ENCODE results near the gene MERTK.
A peak's percentile ranks its signal among the peaks of the same experiment; 100 is the strongest.
"Not testable (repeated sequence)": the region's sequence is repeated elsewhere in the genome, so short reads cannot be mapped to it uniquely, and the experiment has no call there.

MERTK gene

DNA sequence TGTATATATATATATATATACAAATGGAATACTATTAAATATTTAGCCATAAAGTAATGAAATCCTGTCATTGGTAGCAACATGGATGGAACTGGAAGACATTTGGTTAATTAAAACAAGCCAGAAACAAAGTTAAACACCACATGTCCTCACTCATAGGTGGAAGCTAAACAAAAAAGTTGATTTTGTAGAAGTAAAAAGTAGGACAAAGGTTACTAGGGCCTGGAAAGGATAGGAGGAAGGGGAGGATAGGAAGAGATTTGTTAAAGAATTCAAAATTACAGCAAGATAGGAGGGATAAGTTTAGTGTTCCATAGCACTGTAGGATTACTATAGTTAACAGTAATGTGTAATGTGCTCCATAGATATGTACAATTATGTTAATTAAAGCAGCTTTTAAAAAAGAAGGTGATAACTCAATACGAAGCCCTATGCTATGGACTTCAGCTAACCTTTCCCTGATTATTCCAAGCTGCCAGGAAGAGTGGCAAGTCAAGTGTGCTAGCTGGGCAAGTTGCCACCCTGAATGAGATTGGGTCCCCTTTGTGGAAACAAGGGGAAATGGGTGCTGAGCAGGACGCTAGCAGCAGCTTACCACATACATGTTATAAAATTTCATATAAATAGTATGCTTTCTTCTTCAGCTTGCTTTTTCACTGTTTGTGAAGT is 12.3 kb downstream of the MERTK start:
- DNase-seq, result no peak

DNA sequence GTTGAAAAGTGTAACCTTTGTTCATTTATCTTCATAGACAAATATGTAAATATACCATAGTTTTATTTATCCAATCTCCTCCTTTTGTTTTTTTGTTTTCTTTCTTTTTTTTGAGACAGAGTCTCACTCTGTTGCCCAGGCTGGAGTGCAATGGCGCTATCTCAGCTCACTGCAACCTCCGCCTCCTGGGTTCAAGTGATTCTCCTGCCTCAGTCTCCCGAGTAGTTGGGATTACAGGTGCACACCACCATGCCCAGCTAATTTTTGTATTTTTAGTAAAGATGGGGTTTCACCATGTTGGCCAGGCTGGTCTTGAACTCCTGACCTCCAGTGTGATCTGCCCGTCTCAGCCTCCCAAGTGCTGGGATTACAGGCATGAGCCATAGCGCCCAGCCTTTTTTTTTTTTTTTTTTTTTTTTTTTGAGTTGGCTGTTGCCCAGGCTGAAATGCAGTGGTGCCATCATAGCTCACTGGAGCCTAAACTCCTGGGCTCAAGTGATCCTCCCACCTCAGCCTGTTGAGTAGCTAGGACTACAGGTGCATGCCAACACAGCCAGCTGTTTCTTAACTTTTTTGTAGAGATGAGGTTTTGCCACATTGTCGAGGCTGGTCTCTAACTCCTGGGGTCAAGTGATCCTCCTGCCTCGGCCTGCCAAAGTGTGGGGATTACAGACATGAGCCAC is 13.0 kb downstream of the MERTK start:
- DNase-seq, result not testable (repeated sequence)

DNA sequence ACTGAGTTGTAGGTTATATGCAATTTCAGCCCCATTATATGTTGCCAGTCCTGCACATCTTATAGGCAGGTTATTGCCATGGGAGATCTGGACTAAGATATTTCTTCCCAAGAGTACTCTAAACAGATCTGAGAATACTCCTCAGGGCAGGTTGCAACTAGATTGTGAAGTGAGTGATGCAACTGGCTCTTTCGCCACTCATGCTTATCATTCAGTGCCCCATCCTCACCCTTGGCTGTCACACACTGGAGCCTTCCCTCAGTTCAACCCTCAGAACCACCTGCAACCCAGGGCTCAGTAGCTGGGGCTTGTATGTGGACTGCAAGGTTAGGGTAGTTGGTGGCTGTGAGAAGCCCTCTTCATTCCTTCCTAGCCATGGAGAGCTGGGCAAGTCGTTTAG is 14.1 kb downstream of the MERTK start:
- DNase-seq, result no peak

DNA sequence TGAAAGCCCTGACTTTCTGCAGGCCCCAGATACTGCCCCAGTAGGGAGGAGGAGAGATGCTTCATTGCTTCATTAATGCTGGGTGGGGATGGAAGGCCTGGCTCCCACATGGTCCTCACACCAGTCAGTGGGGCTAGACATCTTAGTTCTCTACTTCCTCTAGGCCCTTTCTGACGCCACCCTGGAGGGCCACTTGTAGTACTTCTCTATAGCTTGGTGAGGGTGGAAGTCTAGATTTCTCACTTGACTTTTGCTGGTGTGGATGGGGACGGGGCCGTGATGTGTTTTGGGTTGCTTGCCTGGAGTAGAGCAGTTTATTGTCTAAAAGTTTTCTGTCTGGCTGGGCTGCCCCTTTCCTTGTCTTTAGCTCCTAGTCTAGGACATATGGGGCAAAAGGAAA is 18.7 kb downstream of the MERTK start:
- DNase-seq, result no peak

DNA sequence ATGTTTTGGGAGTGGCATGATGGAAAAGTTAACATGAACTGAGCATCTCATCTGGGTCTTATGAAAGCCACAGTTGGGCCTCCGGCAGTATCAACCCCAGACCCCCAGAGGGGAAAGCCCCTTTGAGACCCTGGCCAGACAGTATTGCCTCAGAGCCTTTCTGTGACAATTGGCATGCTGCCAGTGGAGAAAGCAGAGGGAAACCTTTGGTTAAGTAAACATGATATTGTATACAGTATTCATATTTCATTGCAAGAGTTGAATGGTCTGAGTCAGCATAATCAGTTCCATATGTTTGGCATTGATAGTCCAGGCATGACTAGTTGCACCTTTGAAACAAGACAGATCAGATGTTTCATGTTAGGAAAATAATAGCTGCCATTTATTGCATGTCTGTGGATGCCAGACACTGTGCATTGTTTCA is 20.0 kb downstream of the MERTK start:
- DNase-seq, result peak; percentile 97

DNA sequence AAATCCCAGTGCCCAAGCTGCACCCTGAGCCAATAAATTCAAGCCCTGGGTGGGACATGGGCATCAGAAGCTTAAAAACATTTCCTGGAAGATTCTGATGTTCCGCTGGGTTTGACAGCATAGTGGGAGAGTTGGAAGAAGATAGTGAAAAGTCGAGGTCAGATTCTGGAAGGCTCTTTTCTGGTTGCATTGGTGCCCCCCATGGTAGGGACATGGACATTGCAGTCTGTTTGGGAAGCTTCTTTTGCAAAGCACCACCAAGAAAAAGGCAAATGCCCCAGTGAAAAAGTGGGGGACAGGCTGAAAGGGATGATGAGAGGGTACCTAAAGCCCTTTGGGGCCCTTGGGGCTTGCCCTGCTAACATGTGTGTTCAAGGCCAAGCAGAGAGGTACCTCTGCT is 21.0 kb downstream of the MERTK start:
- no peak for DNase-seq

DNA sequence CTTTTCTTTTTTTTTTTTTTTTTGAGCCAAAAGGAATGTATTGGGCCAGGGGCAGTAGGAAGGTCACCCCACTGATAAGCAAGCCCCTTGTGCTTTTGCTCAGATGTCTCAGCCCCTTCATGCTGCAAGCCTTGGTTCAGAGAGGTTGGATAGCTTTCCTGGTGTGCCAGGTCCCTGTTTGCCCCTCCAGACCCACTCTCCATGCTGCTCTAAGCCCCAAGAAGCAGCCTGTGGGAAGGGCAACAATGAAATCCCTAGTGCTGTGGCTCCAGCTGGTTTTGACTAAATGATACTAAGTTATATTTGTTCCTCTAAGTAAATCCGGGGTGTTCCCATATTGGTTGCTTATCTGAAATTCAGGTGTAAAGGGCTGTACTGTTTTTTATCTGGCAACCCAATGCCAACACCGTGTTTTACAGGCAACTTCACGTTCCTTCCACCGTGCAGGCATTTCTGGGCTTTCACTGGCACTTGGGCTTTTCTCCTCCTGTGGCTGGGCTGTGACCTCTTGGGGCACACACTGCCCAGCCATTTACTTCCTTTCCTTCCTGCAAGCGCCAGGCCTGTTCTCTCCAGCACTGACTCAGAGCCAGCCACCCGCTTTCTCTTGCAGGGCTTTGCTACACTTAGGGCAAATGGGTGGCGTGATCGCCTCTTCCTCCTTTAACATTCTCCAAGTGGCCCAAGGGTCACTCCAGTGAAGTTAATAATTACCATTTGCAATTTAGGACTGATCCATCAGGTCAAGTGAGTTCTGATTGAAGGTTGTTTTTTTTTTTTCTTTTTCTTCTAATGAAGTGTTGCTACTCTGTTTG is 21.6 kb downstream of the MERTK start:
- DNase-seq, result no peak

DNA sequence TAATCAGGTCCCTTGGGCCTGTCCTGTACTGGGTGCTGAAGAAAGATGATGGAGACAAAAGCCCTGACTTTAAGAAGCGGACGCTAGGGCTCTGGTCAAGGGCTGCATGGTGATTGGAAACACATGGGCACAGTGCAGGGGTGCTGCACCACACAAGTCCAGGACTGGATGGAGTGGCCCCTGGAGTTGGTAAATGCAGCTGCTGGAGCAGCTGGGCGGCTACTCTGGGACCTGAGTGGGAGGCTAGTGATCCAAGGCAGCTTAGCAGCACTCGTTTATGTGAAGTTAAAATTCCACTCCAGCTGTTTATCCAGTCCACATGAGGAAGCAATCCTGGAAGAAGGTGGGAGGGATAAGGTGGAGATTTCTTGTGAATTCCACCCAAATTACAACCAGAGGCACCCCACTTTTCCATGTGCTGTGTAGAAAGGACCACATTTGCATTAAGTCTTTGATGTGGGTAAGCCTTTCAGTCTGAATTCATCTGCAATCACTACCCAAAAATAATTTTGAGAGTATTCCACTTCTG is 24.9 kb downstream of the MERTK start:
- DNase-seq, result peak; percentile 54

DNA sequence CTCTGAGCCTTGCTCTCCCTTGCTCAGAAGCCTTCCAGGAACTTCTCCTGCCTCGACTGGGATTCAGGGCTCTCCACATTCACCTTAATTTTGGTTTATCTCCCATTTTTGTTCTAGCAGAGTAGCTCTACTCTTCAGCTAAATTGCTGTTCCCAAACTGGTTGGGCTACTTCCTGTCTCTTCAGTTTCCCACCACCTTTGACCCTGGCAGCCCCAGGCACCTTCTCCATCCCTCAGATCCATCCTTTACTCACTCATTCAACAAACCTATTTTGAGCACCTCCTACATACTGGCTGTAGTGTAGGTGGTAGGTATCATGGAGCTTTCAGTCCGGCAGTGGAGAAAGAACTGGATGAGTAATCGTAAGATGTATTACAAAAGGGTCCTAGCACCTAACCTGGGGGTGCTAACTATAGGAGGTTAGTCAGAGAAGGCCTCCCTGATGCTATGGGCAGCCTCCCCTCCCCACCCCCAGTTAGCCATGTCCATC is 26.3 kb downstream of the MERTK start:
- no peak for DNase-seq

DNA sequence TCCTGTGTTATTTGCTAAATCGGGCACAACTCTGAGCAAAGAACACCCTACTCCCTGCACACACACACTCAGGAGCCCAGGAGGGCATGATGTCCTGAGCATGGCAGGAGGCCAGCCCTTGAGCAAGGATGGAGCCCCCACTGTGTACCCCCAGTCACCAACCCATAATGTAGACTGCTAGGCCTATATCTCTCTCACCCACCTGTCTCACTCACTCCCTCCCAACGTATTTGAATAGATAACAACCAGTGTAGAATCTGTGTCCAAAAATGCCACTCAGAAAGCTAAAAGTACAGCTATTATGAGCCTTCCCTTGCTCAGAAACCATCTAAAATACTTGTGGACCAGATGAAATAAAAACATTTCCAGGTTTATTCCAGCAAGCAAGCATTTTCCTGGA is 29.3 kb downstream of the MERTK start:
- no peak for DNase-seq

DNA sequence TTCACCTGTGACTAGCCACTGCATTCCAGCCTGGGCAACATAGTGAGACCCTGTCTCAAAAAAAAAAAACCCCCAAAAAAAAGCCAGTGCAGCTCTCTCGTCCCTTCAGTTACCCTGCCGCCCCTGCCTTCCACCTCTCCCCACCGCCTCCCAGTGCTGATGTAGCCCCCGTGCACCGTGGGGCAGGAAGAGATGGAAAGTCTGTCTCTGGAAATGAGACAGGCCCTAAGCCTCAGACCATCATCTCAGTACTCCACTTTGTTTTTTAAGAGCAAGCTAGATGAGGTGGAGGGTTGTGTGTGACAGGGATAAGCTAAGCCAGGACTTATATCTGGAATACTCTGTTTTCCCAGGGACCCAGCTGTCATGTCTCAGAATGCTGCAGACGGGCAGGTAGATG is 32.0 kb downstream of the MERTK start:
- no peak for DNase-seq

DNA sequence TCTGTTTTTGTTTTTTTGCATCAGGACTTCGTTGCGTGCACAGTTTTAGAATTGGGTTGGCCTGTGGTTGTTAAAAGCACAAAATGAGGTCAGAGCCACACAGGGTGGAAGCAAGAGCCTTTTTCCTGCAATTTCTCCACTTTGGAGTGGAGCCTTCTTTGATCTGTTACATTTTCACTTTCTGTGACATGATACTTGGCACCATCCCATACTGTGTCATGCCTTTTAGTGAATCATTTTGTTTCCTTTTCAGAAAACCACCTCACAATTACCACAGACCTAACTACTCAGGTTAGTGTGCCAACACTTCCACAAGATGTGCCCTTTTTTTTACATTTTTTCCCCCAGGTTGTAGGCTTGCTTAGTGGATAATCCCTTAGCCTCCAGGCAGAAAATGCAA is 32.5 kb downstream of the MERTK start:
- DNase-seq, result peak; percentile 63

DNA sequence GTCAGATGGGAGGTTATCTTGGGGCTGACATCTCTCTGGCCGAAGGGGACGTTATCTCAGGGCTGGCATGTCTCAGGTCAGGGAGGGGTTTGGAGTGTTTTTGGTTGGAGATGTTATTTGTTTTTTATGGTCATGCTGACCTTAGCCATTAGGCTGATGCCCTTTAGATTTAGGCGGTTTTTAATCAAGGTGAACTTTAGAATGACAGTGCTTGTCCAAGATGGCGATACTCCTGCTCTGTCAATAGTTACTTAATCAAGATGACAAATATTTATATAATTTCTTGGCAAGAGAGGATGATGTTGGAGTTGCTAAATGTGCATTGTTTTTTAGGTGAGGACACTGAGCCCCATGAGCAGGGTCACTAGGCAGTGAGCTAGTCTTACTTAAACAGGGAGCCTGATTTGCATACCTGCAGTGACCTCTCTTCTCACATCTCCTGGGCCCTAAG is 34.5 kb downstream of the MERTK start:
- DNase-seq, result no peak

DNA sequence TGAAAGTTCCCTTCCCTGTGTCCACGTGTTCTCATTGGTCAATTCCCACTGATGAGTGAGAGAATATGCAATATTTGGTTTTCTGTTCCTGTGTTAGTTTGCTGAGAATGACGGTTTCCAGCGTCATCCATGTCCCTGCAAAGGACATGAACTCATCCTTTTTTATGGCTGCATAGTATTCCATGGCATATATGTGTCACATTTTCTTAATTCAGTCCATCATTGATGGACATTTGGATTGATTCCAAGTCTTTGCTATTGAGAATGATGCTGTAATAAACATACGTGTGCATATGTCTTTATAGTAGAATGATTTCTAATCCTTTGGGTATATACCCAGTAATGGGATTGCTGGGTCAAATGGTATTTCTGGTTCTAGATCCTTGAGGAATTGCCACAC is 35.5 kb downstream of the MERTK start:
- not testable (repeated sequence) for DNase-seq

DNA sequence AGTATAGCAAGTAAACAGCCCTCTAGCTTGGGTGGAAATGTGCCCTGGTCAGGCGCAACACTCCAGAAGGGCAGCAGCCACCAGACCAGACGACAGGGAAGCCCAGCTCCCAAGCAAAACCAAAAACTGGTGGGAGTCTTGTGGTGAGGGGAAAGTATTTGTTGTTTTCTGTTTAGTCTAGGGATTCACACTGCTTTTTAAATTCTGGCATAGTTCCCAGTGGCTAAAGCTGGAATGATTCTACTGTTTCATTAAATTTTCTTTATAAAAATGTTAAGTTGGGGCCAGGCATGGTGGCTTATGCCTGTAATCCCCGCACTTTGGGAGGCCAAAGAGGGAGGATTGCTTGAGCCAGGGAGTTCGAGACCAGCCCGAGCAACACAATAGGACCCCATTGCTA is 38.5 kb downstream of the MERTK start:
- DNase-seq, result no peak

DNA sequence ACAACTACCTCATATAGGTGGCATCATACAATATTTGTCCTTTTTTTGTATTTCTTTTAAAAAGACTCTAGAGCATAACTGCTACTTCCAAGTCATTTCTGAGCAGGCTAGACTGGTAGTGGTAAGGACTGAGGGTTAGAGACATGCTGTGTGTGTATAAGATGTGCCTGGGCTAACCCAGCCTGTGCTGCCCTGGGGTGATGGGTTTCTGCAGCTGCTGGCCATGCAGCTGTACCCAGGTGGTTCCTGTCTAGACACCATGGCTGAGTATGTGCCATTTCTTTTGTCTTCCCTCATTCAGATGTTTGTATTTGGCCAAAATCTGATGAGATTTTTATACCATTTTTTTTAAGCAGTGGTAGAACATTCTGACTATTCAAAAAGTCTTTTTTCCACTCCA is 40.0 kb downstream of the MERTK start:
- no peak for DNase-seq

DNA sequence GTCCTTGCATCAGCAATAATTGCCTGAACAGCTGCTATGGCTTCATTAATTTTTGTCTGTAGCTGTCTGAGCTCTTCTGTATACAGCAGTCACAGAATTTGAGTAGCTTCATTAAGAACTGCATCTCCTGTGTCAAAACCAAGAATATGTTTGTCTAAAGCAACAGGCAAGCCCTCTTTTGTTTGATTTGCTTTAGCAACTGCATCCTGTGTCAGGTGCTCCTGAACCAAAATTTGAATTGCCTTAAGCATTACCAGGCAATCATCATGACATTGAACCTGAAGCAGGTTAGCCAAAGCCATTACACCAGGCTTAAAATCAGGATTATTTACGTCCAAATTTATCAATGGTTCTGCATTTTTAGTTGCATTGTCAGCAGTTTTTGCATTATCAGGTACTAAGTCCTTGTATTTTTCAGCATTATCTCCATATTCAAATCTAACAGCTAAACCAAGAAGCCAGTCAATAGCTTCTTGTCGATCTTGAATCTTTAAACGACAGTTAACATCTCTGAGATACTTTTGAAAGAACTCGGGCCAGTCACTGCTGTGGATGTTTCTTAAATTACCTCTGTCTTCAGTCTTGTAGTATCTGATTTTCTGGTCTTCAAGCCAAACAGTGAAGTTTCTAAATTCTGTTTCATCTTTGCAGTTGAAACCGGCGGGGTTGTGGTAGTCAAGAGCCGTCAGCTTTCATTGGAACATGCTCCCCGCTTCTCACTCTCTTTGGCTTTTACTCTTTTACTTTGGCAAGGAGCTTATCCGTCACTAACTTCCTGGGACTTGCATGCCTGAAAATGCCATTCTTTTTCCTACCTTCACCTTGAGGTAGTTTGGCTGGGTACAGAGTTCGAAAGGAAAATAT is 42.2 kb downstream of the MERTK start:
- no peak for DNase-seq

DNA sequence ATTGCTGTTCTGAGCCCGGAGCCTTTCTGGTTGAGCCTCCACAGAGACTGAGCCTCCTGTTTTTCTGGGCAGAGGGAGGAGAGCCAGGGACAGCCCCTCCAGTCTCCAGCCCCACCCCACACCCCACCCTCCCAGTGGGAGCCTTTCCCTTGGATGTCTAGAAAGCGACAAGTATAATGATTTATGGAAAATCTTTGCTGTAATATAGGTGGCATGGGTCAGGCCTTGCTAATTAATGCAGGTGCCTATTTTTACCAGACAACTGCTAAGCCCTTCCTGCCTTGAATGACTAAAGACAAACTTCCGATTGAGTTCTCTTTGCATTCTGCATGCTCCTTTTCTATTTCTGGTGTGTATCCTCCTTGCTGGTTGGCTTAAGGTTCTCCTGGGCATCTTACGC is 43.1 kb downstream of the MERTK start:
- DNase-seq, result no peak

DNA sequence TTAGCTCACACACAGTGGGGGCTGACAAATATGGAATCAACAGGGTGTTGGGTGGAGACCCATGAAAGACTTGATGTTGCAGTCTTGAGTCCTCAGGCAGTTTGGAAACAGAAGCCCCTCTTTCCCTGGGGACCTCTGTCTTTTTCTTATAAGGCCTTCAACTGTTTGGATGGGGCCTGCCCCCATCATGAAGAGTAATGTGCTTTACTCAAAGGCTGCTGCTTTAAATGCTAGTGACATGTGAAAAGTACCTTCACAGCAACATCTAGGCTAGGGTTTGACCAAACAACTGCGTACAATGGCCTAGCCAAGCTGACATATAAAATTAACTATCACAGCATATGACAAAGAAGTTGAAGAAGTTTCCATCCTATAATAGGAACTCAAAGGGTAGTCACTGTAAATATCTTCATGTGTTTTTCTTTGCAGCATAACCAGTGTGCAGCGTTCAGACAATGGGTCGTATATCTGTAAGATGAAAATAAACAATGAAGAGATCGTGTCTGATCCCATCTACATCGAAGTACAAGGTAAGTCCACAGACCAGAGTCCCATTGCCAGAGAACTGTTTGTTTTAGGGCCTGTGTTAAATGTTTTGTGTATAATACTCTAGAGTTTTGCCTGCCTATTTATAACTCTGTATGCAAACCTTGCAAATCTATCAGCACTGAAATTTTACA is 46.3 kb downstream of the MERTK start:
- DNase-seq, result no peak

DNA sequence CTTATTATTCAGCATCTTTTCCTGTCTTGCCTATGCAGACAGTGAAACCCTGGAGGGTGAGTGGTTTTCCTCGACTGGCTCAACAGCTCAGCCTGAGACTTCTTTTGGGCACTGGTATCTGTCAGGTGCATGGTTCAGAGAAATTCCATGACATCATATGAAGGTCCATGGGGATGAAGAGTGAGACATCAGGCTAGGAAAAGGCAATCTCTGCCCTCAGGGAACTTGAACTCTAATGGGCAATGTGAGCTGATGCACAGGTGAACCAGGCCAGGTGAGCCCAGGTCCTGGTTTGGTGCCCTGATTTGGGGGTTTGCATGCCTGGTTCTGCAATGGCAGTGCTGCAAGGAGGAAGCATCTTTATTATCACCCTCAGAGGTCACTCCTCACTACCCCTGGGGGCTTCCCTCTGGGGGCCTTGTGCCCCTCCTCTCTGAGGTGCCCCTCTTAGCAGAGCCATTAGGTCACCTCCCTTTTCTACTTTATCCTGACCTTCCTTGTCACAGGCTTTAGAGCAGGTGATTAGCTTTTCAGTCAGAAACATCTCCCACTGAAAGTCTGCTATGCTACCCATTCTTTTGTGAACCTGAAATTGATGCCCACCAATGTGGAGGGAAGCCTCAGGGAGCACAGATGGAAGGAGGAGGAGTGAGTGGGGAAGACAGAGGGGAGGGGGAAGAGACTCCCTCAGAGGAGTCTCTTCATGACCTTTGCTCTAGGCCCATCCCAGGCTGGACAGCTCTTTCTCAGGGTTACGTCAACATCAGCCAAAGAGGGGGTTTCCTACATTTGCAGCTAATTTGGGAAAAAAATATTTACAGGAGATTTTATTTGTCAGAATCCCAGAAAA is 47.3 kb downstream of the MERTK start:
- DNase-seq, result no peak
